ENCODE results near the gene ARVCF.
A peak's percentile ranks its signal among the peaks of the same experiment; 100 is the strongest.
"Not testable (repeated sequence)": the region's sequence is repeated elsewhere in the genome, so short reads cannot be mapped to it uniquely, and the experiment has no call there.

Gene ARVCF

DNA sequence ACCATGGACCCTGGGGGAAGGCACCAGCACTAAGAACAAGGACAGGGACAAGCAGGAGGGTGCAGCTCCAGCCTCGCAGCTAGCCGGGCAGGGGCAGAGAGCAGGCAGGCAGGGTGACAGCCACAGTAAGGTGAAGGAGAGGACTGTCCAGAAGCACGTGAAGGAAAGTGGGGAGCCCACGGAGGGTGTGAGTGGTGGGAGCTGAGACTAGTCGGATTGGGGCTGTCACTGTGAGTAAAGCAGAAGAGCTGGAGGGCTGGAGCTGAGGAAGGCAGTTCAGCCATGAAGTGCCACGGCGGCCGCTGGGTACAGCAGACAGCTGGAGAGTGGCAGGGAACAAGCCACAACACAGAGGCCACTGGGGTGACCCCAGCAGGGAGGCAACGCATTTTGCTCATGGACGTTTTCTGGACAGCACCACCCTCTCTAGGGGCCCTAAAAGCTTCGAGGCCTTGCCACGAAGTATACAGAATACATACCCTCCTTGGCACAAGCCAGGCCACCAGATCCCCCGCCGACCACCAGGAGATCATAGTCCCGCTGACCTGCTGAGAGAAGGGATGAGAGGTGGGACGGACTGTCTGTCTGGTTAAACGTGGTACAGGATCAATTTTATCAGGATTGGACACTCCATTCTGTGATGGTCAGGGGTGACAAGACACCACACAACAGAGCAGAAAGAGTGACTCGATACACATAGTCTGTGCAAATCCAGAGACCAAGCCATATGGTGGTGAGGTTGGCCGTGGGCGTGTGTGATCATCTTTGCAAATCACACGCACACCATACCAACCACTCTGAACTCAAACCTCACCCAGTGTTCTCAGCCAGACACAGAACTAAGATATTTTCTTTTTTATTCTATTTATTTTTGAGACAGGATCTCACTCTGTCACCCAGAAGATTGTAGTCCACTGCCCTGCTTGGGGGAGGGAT, 85.8 kb downstream of the ARVCF start:
- Mint-ChIP-seq H3K27me3 (no peaks in the 10 kb centered on the region), H3K9me3 (peaks cover 0 to 7% of the 10 kb centered on the region in 2 donors), H3K4me3 (no peak overlapping the region), H3K4me1 (no peaks in the 10 kb centered on the region), H3K27ac (peak overlapping the region in 1 of 2 donors; percentile 55)
- no peak for ATAC-seq
- no peak for DNase-seq

- Mint-ChIP-seq H3K27ac (peak overlapping the region in 1 of 2 donors; percentile 55), H3K27me3 (no peaks in the 10 kb centered on the region), H3K9me3 (no peaks in the 10 kb centered on the region), H3K4me1 (no peaks in the 10 kb centered on the region), H3K4me3 (no peak overlapping the region)
- no peak for DNase-seq
- ATAC-seq, result no peak
Measured at GRCh38 chr22:19929586-19930550, 86.8 kb downstream of the ARVCF start.

GRCh38 chr22:19928207-19928606, 88.4 kb downstream of the ARVCF start:
- Mint-ChIP-seq H3K9me3 (no peaks in the 10 kb centered on the region), H3K4me3 (no peak overlapping the region), H3K27ac (no peak overlapping the region), H3K27me3 (no peaks in the 10 kb centered on the region), H3K4me1 (no peaks in the 10 kb centered on the region)
- ATAC-seq (no peak), DNase-seq (no peak)

DNA sequence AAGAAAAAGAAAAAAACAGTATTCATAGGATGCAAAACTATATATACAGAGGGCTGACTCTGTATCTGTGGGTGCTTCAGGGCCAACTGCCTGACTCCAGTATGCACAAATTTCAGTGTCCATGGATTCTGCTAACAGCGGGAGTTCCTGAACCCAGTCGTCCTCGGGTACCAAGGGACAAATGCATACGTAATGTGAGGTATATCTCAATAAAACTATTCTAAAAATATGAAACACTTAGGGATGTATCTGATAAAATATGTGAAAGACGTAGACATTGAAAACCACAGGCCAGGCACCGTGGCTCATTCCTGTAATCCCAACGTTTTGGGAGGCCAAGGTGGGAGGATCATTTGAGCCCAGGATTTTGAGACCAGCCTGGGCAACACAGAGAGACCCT, 88.9 kb downstream of the ARVCF start:
- no peak for ATAC-seq
- H3K4me1 Mint-ChIP-seq, result no peaks in the 10 kb centered on the region
- H3K27ac Mint-ChIP-seq, result no peak overlapping the region
- H3K4me3 Mint-ChIP-seq, result no peak overlapping the region
- H3K27me3 Mint-ChIP-seq, result no peaks in the 10 kb centered on the region
- no peaks in the 10 kb centered on the region for H3K9me3 Mint-ChIP-seq
- no peak for DNase-seq

GRCh38 chr22:19926028-19926427, 90.6 kb downstream of the ARVCF start:
- not testable (repeated sequence) for H3K27me3 Mint-ChIP-seq, DNase-seq, H3K4me3 Mint-ChIP-seq, H3K4me1 Mint-ChIP-seq, ATAC-seq, H3K9me3 Mint-ChIP-seq
- H3K27ac Mint-ChIP-seq, result peak overlapping the region in 1 of 2 donors; percentile 62

DNA sequence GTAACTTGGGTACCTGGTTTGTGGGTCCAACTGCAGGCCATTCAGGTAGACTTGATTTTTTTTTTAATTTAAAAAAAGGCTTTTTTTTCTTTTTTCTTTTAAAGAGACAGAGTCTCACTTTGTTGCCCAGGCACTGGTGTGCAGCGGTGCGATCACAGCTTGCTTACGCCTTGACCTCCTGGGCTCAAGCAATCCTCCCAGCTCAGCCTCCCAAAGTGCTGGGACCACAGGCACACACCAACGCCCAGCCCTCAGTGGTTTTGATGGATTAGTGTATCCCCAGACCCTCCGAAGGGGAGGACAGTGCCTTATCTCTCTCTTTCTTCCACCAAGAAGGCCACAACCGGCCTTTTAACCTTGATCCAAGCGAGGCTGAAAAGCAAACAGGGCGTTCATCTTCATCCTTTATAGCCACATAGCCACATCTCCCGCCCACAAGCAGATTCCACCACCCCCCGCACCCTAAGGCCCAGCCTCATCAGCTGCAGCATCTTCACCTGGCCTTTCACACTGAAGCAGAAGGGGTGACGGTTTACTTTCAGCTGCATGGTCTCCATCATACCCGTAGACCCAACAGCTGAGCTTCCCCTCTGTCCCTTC, 92.6 kb downstream of the ARVCF start:
- Mint-ChIP-seq H3K4me3 (no peak overlapping the region), H3K27me3 (no peaks in the 10 kb centered on the region), H3K27ac (no peak overlapping the region), H3K4me1 (no peaks in the 10 kb centered on the region), H3K9me3 (no peaks in the 10 kb centered on the region)
- DNase-seq (no peak), ATAC-seq (no peak)

GRCh38 chr22:19921544-19922081, 95.0 kb downstream of the ARVCF start:
- H3K27me3 Mint-ChIP-seq, result no peaks in the 10 kb centered on the region
- DNase-seq (no peak), ATAC-seq (no peak)
- H3K4me1 Mint-ChIP-seq, result no peaks in the 10 kb centered on the region
- no peak overlapping the region for H3K4me3 Mint-ChIP-seq
- no peaks in the 10 kb centered on the region for H3K9me3 Mint-ChIP-seq
- H3K27ac Mint-ChIP-seq, result no peak overlapping the region

All from stimulated activated naive CD8-positive, alpha-beta T cell treated with anti-CD3 and anti-CD28 coated beads, Interleukin-15, amount 100 ng/mL, for 72 hours (primary cell).